Effector memory CD4-positive, alpha-beta T cell (primary cell): ENCODE results near the gene RETREG2.

Source experiments
- DNase-seq, 3 donors: peaks; one replicate each; pipeline ENCODE4 v3.0.0-alpha.2; 2020
- H3K27ac ChIP-seq: 2 replicates; pipeline ENCODE4 v1.7.0; 2013; ENCODE audit warnings: mild to moderate bottlenecking, low read length, moderate library complexity; ENCODE audit not compliant: insufficient read depth, poor library complexity, severe bottlenecking
- H3K27me3 ChIP-seq: replicated peaks from 2 replicates; pipeline ENCODE4 v1.7.0; 2013; ENCODE audit warnings: mild to moderate bottlenecking, low read length; ENCODE audit not compliant: insufficient read depth, control insufficient read depth, poor library complexity, severe bottlenecking
- H3K36me3 ChIP-seq: 2 replicates; pipeline ENCODE4 v1.7.0; 2013; ENCODE audit warnings: mild to moderate bottlenecking, low read length, moderate library complexity; ENCODE audit not compliant: control insufficient read depth, insufficient read depth
- H3K4me1 ChIP-seq: 2 replicates; pipeline ENCODE4 v1.7.0; 2013; ENCODE audit warnings: low read length, mild to moderate bottlenecking; ENCODE audit not compliant: control insufficient read depth, insufficient read depth, poor library complexity, severe bottlenecking
- H3K4me3 ChIP-seq: 2 replicates; pipeline ENCODE4 v1.7.0; 2013; ENCODE audit warnings: low read length, low read depth, mild to moderate bottlenecking; ENCODE audit not compliant: insufficient read depth, poor library complexity, severe bottlenecking
- H3K9me3 ChIP-seq: 2 replicates; pipeline ENCODE4 v1.7.0; 2013; ENCODE audit warnings: mild to moderate bottlenecking, low read length, moderate library complexity; ENCODE audit not compliant: control insufficient read depth
- total RNA-seq, 3 donors: gene quantifications; one replicate each; lab custom pipeline; 2026; lab: John Stamatoyannopoulos, UW

Gene RETREG2, protein sequence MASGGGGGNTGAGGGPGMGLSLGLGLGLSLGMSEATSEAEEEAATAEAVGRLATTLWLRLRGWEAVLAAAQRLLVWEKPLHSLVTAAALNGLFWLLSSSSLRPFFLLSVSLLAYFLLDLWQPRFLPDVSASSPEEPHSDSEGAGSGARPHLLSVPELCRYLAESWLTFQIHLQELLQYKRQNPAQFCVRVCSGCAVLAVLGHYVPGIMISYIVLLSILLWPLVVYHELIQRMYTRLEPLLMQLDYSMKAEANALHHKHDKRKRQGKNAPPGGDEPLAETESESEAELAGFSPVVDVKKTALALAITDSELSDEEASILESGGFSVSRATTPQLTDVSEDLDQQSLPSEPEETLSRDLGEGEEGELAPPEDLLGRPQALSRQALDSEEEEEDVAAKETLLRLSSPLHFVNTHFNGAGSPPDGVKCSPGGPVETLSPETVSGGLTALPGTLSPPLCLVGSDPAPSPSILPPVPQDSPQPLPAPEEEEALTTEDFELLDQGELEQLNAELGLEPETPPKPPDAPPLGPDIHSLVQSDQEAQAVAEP
- 86.1 to 118 (median 108) reads per million in 3 donors for total RNA-seq

DNA sequence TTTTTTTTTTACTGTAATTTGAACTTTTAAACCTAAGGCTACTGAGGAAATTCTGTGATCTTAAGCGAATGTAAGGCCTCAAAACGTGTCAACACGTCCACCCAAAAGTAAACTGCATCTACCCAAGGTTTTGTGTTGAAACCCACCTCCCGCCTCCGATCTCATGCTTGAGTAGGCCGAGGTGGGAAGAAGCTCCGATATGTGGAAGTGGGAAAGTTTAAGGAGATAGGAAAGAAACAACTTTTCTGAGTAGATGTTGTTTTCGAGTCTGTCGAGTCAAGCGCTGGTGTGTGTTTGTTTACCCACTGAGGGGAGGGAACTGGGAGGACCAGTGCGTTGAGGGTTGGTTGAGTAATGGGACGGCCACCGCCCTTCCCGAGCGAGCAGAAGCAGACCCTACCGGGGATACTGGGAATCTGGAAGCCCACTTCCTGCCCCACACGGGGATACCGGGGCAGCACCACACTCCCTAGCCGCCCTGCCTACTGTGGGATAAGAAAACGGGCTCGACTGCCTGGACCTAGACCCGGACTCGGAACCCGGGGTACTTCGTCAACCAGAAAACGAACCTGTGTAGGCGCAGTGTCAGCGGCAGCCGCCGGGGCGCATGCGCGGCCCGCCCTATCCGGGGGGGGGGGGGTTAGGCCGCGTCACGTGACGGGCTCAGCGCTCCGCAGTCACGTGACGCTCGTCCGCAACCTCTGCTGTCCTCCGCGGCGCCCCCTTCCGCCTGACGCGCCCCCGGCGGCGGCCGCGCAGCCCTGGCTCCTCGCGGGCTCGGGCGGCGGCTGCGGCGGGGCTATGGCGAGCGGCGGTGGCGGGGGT lies at the start of gene RETREG2:
RETREG2 (plus strand) TSS at position 724 of the 825 bp plus-strand sequence; CDS start at position 802, 78 bp downstream.
- Histone ChIP-seq H3K4me3 (peak within 1 kb of the TSS; percentile 82), H3K27me3 (no peaks in the 10 kb centered on the region), H3K27ac (peak within 1 kb of the TSS; percentile 99), H3K9me3 (no peaks in the 10 kb centered on the region), H3K4me1 (peaks cover 46% of the 10 kb centered on the region), H3K36me3 (peaks cover 50% of the 10 kb centered on the region)
- peak; percentile 70 to 80 (median 72) for DNase-seq

DNA sequence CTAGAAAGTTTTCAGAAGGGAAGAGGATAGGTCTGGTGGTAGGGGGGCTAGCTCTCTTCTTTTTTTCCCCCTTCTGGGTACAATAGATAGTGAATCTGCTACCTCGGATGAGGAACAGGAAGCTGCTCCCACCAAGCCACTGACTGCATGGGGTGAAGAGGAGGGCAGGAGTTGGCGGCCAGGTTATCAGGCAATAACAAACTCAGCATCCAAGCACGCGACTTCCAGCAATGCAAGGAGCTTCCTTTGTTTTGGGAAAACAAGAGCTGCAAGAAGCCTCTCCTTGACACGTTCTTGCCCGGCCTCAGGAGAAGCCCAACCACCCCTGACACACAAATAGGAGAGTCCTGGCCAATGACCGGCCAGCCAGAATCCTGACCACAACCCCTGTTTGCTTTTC lies 49.7 kb upstream of the RETREG2 start:
- H3K9me3 ChIP-seq = no peaks in the 10 kb centered on the region
- H3K36me3 ChIP-seq = peaks cover 9% of the 10 kb centered on the region
- H3K4me3 ChIP-seq = no peak overlapping the region
- DNase-seq = no peak
- H3K27me3 ChIP-seq = no peaks in the 10 kb centered on the region
- no peak overlapping the region for H3K27ac ChIP-seq
- no peaks in the 10 kb centered on the region for H3K4me1 ChIP-seq

DNA sequence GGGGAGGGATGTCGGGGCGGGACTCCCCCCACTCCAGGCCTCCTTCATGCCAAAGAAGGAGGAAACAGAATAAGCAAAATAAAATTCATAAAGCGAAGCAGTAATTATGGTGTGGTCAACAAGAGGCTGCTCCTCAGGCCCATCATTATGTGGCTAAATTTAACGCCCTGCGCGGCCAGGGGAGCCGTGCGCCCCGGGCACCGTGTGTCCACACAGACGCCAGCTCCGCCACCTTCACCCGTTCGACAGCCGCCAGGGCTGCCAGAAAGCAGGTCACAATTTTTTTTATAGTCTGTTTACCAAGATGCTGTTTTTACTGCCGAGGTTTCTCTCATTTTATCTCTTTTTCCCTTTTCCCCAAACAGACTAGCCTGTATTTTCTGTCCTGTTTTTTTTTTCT lies 48.5 kb upstream of the RETREG2 start:
- Histone ChIP-seq H3K9me3 (no peaks in the 10 kb centered on the region), H3K27ac (no peak overlapping the region), H3K4me1 (no peaks in the 10 kb centered on the region), H3K36me3 (peaks cover 9% of the 10 kb centered on the region), H3K27me3 (no peaks in the 10 kb centered on the region), H3K4me3 (no peak overlapping the region)
- no peak for DNase-seq

DNA sequence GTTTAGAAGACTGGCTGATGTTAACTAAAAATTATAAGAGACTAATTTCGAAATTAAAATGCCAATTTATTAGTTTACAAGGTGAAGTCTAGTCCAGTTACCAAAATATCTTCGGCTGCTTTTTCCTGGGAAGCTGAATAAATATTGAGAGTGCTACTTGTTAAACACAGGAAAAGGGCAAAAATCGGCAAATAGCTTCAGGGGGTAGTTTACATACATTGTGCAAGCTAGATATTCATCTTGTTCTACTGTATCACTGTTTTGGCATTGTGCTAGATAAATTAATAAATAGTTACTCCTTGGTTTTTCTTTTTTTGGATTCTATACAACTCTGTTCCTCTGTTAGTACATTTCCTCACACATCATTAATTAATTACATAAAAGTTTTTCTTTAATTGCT lies 46.7 kb upstream of the RETREG2 start:
- H3K36me3 ChIP-seq = peaks cover 9% of the 10 kb centered on the region
- no peaks in the 10 kb centered on the region for H3K4me1 ChIP-seq
- DNase-seq = no peak
- H3K27ac ChIP-seq = no peak overlapping the region
- H3K9me3 ChIP-seq = no peaks in the 10 kb centered on the region
- H3K4me3 ChIP-seq = no peak overlapping the region
- H3K27me3 ChIP-seq = no peaks in the 10 kb centered on the region

DNA sequence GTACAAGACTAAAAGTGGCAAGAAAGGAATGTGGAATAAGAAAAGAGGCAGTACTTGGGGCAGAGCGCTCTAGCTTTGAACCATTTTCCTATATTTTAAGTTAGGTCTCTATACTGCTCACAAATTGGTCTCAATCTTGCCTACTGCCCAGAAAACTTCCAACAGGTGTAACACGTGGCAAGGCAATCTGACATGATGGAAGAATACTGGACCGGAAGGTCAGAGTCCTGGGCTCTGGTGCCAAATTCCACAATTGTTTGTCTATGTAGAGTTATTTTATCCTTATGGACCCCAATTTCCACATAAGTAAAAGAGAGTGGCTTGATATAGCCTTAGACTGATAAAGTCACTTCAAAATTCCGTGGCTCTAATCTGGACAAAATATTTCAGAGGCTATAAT lies 46.3 kb upstream of the RETREG2 start:
- no peak for DNase-seq
- Histone ChIP-seq H3K4me3 (no peak overlapping the region), H3K9me3 (no peaks in the 10 kb centered on the region), H3K4me1 (no peaks in the 10 kb centered on the region), H3K27me3 (no peaks in the 10 kb centered on the region), H3K27ac (no peak overlapping the region), H3K36me3 (peaks cover 9% of the 10 kb centered on the region)

DNA sequence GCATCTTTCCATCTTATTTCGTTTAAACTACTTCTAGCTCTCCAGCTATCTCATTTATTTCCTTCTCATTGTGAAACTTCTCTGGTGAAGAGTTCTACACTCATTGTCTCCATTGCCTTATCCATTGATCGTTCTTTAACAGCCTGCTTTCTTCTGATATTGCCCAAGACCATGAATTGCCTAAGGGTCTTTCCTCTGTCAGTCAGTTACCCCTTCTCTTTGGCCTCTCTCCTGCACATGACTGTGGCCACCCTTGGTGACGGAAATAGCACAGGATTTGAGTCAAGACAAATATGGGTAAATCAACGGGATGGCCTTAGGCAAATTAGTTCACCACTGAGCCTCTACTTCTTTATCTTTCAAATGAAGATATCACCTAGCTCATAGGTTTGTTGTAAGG lies 44.1 kb upstream of the RETREG2 start:
- no peak for DNase-seq
- H3K27ac ChIP-seq = no peak overlapping the region
- no peaks in the 10 kb centered on the region for H3K27me3 ChIP-seq
- H3K9me3 ChIP-seq = no peaks in the 10 kb centered on the region
- H3K4me3 ChIP-seq = no peak overlapping the region
- peaks cover 13% of the 10 kb centered on the region for H3K36me3 ChIP-seq
- no peaks in the 10 kb centered on the region for H3K4me1 ChIP-seq

DNA sequence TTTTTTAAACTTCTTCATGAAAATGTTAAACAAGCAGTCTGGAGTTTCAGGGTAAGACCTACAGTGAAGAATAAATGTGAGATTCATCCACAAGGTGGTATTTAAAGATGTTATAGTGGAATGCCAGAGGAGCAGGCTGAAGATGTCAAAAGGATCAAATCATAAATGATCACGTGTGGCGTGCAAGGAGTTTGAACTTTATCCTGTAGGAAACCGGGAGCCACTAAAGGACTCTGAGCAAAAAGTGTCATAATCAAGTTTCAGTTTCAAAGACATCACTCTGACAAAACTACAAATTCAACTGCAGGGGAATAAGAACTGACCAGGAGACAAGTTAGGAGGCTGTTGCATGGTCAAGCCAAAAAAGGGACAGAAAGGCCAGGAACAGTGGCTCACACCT lies 37.4 kb upstream of the RETREG2 start:
- no peak overlapping the region for H3K4me3 ChIP-seq
- DNase-seq = no peak
- H3K27me3 ChIP-seq = no peaks in the 10 kb centered on the region
- H3K36me3 ChIP-seq = peaks cover 31% of the 10 kb centered on the region
- H3K4me1 ChIP-seq = no peaks in the 10 kb centered on the region
- H3K27ac ChIP-seq = no peak overlapping the region
- no peaks in the 10 kb centered on the region for H3K9me3 ChIP-seq

DNA sequence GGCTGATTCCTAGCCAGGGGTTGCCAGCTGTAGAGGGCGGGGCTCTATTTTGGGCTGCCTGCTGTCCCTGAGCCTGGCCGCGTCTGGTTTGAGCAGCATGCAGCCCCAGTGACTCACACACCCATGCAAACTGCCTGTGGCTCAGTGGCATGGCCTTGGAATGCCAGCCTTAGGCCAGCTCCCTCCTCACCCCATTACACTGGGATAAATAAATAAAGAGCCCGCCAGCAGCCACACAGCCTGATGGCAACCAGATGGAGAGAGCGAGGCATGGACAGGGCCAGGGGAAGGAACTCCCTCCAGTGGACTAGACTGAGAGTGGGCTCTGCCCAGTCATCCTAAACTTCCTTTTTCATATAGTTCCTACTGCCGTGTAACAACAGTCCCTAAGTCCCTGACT lies 35.7 kb upstream of the RETREG2 start:
- DNase-seq = no peak
- Histone ChIP-seq H3K36me3 (peaks cover 46% of the 10 kb centered on the region), H3K27me3 (no peaks in the 10 kb centered on the region), H3K4me1 (no peaks in the 10 kb centered on the region), H3K4me3 (no peak overlapping the region), H3K27ac (no peak overlapping the region), H3K9me3 (no peaks in the 10 kb centered on the region)

DNA sequence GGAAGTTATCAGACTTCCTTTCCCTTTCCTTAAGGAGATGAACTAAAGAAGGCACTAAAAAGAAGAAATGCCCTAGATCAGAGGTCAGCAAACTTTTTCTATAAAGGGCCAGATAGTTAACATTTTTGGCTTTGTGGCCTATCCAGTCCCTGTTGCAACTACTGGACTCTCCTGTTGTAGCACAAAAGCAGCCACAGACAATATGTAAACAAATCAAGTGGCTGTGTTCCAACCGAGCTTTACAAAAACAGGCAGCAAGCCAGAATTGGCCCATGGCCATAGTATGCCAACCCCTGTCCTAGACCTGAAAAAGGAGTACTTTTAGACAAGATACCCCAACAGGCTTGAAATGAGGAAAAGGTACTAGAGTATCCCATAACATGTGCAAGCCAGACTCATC lies 28.4 kb upstream of the RETREG2 start:
- Histone ChIP-seq H3K9me3 (no peaks in the 10 kb centered on the region), H3K36me3 (peaks cover 47% of the 10 kb centered on the region), H3K4me3 (no peak overlapping the region), H3K4me1 (no peaks in the 10 kb centered on the region), H3K27ac (no peak overlapping the region), H3K27me3 (no peaks in the 10 kb centered on the region)
- DNase-seq = no peak
